SK-N-MC (cell line): ENCODE measurements around the gene KCNJ4.

Experiments used
- EZH2 ChIP-seq: fragments of 200-600 bp; sonication (generic); IDR thresholded peaks from one replicate; pipeline ENCODE4 v1.6.1; 2017; ENCODE audit warnings: antibody characterized with exemption
- FOXP2 ChIP-seq: optimal IDR thresholded peaks from 2 replicates; pipeline ENCODE3; 2011; ENCODE audit warnings: mild to moderate bottlenecking, moderate library complexity; ENCODE audit not compliant: insufficient read depth; ENCODE audit errors: extremely low read length, control extremely low read depth
- POLR2AphosphoS5 ChIP-seq: IDR thresholded peaks from 2 replicates; pipeline ENCODE4 v1.6.1; 2012; ENCODE audit warnings: mild to moderate bottlenecking, low read depth, low read length, borderline replicate concordance

- no peak for TF ChIP-seq EZH2
- TF ChIP-seq POLR2AphosphoS5: no peak
- no peak for TF ChIP-seq FOXP2
Observed at GRCh38 chr22:38406617-38407016, 48.4 kb downstream of the KCNJ4 start.
